ENCODE measurements around the gene TBCA.

TBCA gene

GRCh38 chr5:77775790-77776553 lies at the start of gene TBCA:
TBCA (minus strand) TSS chr5:77776339; CDS start chr5:77776257, 82 bp downstream.
- DNase-seq (ENCODE audit: low read depth in 2 of 2): peak; percentile 80 to 86

GRCh38 chr5:77824981-77825380 lies 48.8 kb upstream of the TBCA start:
- DNase-seq (ENCODE audit: low read depth in 2 of 2): no peak

- no peak for DNase-seq (ENCODE audit: low read depth in 2 of 2)
These were observed 40.5 kb upstream of the TBCA start for GRCh38 chr5:77816686-77817085.

GRCh38 chr5:77812926-77813589 lies 36.9 kb upstream of the TBCA start:
- DNase-seq (ENCODE audit: low read depth in 2 of 2): no peak

- DNase-seq (ENCODE audit: low read depth in 2 of 2): no peak
These were observed 30.2 kb upstream of the TBCA start for GRCh38 chr5:77806213-77806843.

GRCh38 chr5:77798456-77798855 lies 22.3 kb upstream of the TBCA start:
- no peak for DNase-seq (ENCODE audit: low read depth in 2 of 2)

- DNase-seq (ENCODE audit: low read depth in 2 of 2): no peak
These were observed 21.0 kb upstream of the TBCA start for GRCh38 chr5:77797136-77797535.

GRCh38 chr5:77795846-77796245 lies 19.7 kb upstream of the TBCA start:
- no peak for DNase-seq (ENCODE audit: low read depth in 2 of 2)

- no peak for DNase-seq (ENCODE audit: low read depth in 2 of 2)
These were observed 19.1 kb upstream of the TBCA start for GRCh38 chr5:77795268-77795667.

GRCh38 chr5:77791926-77792325 lies 15.8 kb upstream of the TBCA start:
- no peak for DNase-seq (ENCODE audit: low read depth in 2 of 2)

- no peak for DNase-seq (ENCODE audit: low read depth in 2 of 2)
These were observed 15.2 kb upstream of the TBCA start for GRCh38 chr5:77791356-77791755.

- DNase-seq (ENCODE audit: low read depth in 2 of 2): no peak
These were observed 9.1 kb upstream of the TBCA start for GRCh38 chr5:77785229-77785628.

GRCh38 chr5:77784735-77785134 lies 8.6 kb upstream of the TBCA start:
- no peak for DNase-seq (ENCODE audit: low read depth in 2 of 2)

GRCh38 chr5:77781076-77781475 lies 4.9 kb upstream of the TBCA start:
- DNase-seq (ENCODE audit: low read depth in 2 of 2): no peak

GRCh38 chr5:77778881-77779438 lies 2.8 kb upstream of the TBCA start:
- DNase-seq (ENCODE audit: low read depth in 2 of 2): no peak

GRCh38 chr5:77778398-77778797 lies 2.3 kb upstream of the TBCA start:
- DNase-seq (ENCODE audit: low read depth in 2 of 2): no peak

GRCh38 chr5:77777911-77778310 lies 1.8 kb upstream of the TBCA start:
- no peak for DNase-seq (ENCODE audit: low read depth in 2 of 2)

- no peak for DNase-seq (ENCODE audit: low read depth in 2 of 2)
These were observed 1.2 kb upstream of the TBCA start for GRCh38 chr5:77777281-77777892.

GRCh38 chr5:77776554-77777206 lies 541 bp upstream of the TBCA start:
- no peak for DNase-seq (ENCODE audit: low read depth in 2 of 2)

GRCh38 chr5:77774981-77775789 lies 954 bp downstream of the TBCA start:
- no peak for DNase-seq (ENCODE audit: low read depth in 2 of 2)
